Adipocyte (in vitro differentiated cells): ENCODE data around the gene ACTL9.

Experiments used
- DNase-seq: peaks from one replicate; pipeline ENCODE4 v3.0.0-alpha.2; 2015; ENCODE audit warnings: low read depth
- H3K27me3 ChIP-seq: replicated peaks from 2 replicates; pipeline ENCODE4 v1.7.0; 2013; ENCODE audit warnings: mild to moderate bottlenecking, low read length, moderate library complexity; ENCODE audit not compliant: control insufficient read depth, insufficient read depth
- H3K36me3 ChIP-seq: 2 replicates; pipeline ENCODE4 v1.7.0; 2013; ENCODE audit warnings: low read length, mild to moderate bottlenecking, moderate library complexity; ENCODE audit not compliant: control insufficient read depth, insufficient read depth, severe bottlenecking
- H3K4me1 ChIP-seq: 2 replicates; pipeline ENCODE4 v1.7.0; 2013; ENCODE audit warnings: mild to moderate bottlenecking, low read length, moderate library complexity; ENCODE audit not compliant: control insufficient read depth, insufficient read depth
- H3K4me3 ChIP-seq: 2 replicates; pipeline ENCODE4 v1.7.0; 2013; ENCODE audit warnings: mild to moderate bottlenecking, low read length, moderate library complexity
- H3K9ac ChIP-seq: 2 replicates; pipeline ENCODE4 v1.7.0; 2013; ENCODE audit warnings: mild to moderate bottlenecking, low read length, moderate library complexity
- H3K9me3 ChIP-seq: 2 replicates; pipeline ENCODE4 v1.7.0; 2013; ENCODE audit warnings: mild to moderate bottlenecking, low read length, moderate library complexity; ENCODE audit not compliant: control insufficient read depth

Gene ACTL9

GRCh38 chr19:8703223-8703622, 4.6 kb upstream of the ACTL9 start:
- no peak for DNase-seq
- H3K9me3 ChIP-seq = no peaks in the 10 kb centered on the region
- peaks cover 4% of the 10 kb centered on the region for H3K27me3 ChIP-seq
- H3K4me1 ChIP-seq = no peaks in the 10 kb centered on the region
- no peak overlapping the region for H3K9ac ChIP-seq
- no peaks in the 10 kb centered on the region for H3K36me3 ChIP-seq
- no peak overlapping the region for H3K4me3 ChIP-seq

DNA sequence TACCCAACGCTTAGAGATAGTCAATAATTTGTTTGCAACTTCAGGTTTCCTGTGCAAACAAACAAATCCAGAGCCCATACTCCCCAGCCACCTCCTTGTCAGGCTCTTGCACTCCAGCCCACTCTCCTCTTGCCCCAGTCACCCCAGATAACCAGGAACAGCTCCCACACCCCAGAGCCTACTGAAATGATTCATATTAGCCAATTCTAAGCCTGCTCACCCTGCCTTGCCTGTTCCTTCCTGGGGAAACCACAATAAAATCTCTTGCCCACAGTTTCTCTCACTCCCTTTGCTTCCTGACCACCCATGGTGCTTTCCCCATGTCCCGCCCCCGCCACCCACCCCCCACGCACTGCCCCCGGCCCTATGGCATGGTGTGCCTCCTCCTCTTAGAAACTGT, 3.8 kb upstream of the ACTL9 start:
- Histone ChIP-seq H3K36me3 (no peaks in the 10 kb centered on the region), H3K27me3 (peaks cover 4% of the 10 kb centered on the region), H3K4me1 (no peaks in the 10 kb centered on the region), H3K9ac (no peak overlapping the region), H3K9me3 (no peaks in the 10 kb centered on the region), H3K4me3 (no peak overlapping the region)
- no peak for DNase-seq

GRCh38 chr19:8700956-8701355, 2.4 kb upstream of the ACTL9 start:
- Histone ChIP-seq H3K36me3 (no peaks in the 10 kb centered on the region), H3K27me3 (peaks cover 4% of the 10 kb centered on the region), H3K4me3 (no peak overlapping the region), H3K9ac (no peak overlapping the region), H3K9me3 (no peaks in the 10 kb centered on the region), H3K4me1 (no peaks in the 10 kb centered on the region)
- DNase-seq = no peak

DNA sequence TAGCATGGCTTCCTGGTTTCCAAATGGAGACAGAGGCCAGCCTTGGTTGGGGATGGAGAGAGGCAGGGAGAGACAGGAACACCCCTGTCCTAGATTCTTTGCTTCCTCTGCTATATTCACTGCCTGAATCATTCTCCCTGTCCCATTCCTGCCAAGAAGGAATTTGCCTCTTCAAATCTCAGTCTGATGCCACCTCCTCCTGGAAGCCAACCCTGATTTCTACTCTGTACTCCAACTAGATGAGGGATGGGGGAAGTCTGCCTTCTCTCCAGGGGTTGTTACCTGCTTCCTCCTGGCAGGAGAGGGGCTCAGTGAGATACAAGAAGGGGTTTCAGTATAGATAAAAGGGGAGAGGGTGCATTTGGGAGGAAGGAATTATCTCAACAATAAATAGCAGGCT, 1.3 kb upstream of the ACTL9 start:
- Histone ChIP-seq H3K36me3 (no peaks in the 10 kb centered on the region), H3K9ac (no peak overlapping the region), H3K27me3 (peaks cover 11% of the 10 kb centered on the region), H3K4me1 (no peaks in the 10 kb centered on the region), H3K4me3 (no peak overlapping the region), H3K9me3 (no peaks in the 10 kb centered on the region)
- no peak for DNase-seq

- DNase-seq = no peak
- Histone ChIP-seq H3K9me3 (no peaks in the 10 kb centered on the region), H3K4me1 (no peaks in the 10 kb centered on the region), H3K36me3 (no peaks in the 10 kb centered on the region), H3K9ac (no peak overlapping the region), H3K27me3 (peaks cover 11% of the 10 kb centered on the region), H3K4me3 (no peak overlapping the region)
These were observed 743 bp downstream of the ACTL9 start for GRCh38 chr19:8697671-8698432.

DNA sequence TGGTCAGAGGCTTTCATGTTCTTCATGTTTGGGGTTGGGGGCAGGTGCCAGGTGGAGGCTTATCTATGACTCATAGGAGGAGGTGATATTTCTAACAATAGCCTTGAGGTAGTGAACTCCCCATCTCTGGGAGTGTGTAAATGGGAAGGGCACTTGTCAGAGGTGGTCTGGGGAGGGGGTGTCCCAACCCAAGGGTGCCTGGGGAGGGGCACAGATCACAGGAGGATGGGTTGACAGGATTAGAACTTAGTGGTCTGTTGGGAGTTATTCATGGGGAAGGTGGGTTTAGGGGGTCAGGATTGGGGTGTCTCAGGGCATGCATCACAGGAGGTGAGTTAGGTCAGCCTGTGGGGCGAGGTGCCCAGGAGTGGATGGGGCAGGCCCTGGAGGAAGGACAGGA, 1.6 kb downstream of the ACTL9 start:
- peaks cover 19% of the 10 kb centered on the region for H3K27me3 ChIP-seq
- no peak overlapping the region for H3K4me3 ChIP-seq
- no peaks in the 10 kb centered on the region for H3K36me3 ChIP-seq
- no peak for DNase-seq
- H3K9ac ChIP-seq = no peak overlapping the region
- H3K4me1 ChIP-seq = no peaks in the 10 kb centered on the region
- no peaks in the 10 kb centered on the region for H3K9me3 ChIP-seq

DNA sequence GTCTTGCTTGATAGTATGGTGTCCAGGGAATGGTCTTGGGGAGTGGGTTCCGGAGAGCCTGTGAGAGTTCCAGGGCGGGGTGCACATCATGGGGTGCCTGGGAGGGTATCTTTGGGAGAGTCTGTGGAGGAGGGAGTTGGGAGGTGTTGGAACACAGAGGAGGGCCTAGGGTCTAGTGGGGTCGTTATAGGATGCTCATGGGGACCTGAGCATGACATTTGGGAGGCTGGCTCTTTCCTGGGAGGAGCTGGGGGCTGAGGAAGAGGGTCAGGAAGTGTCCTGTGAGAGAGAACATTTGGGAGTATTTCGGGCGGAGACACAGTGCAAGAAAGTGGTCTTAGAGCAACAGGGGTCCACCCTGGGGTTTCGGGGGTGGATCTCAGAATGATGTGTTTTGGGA, 2.7 kb downstream of the ACTL9 start:
- Histone ChIP-seq H3K36me3 (no peaks in the 10 kb centered on the region), H3K9me3 (no peaks in the 10 kb centered on the region), H3K4me1 (no peaks in the 10 kb centered on the region), H3K9ac (no peak overlapping the region), H3K4me3 (no peak overlapping the region), H3K27me3 (peaks cover 23% of the 10 kb centered on the region)
- no peak for DNase-seq

- DNase-seq = no peak
- peaks cover 25% of the 10 kb centered on the region for H3K27me3 ChIP-seq
- no peaks in the 10 kb centered on the region for H3K36me3 ChIP-seq
- H3K4me1 ChIP-seq = no peaks in the 10 kb centered on the region
- no peak overlapping the region for H3K9ac ChIP-seq
- H3K4me3 ChIP-seq = no peak overlapping the region
- no peaks in the 10 kb centered on the region for H3K9me3 ChIP-seq
These were observed 3.1 kb downstream of the ACTL9 start for GRCh38 chr19:8695501-8695900.

GRCh38 chr19:8690753-8691539, 7.6 kb downstream of the ACTL9 start:
- Histone ChIP-seq H3K4me3 (no peak overlapping the region), H3K36me3 (no peaks in the 10 kb centered on the region), H3K4me1 (no peaks in the 10 kb centered on the region), H3K9me3 (no peaks in the 10 kb centered on the region), H3K9ac (no peak overlapping the region), H3K27me3 (peaks cover 24% of the 10 kb centered on the region)
- no peak for DNase-seq

GRCh38 chr19:8688930-8689329, 9.7 kb downstream of the ACTL9 start:
- Histone ChIP-seq H3K9ac (no peak overlapping the region), H3K9me3 (no peaks in the 10 kb centered on the region), H3K36me3 (no peaks in the 10 kb centered on the region), H3K4me1 (no peaks in the 10 kb centered on the region), H3K4me3 (no peak overlapping the region), H3K27me3 (peaks cover 18% of the 10 kb centered on the region)
- no peak for DNase-seq

DNA sequence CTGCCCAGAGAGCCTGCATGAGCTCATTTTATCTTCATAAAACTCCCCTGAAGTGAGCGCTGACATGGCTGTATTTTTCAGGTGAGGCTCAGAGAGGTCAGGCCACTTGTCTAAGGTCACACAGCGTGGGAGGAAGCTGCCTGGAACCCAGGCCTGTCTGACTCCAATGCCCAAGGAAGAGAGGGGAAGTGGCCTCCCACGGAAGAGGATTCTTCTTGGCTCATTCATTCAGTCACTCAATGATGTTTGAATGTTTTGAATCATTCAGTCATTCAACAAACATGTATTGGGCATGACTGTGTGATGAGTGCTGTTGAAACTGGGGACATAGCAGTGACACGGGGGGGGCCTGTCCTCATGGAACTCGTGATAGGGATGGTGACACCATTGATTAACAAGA, 12.0 kb downstream of the ACTL9 start:
- H3K36me3 ChIP-seq = no peaks in the 10 kb centered on the region
- H3K9ac ChIP-seq = no peak overlapping the region
- no peaks in the 10 kb centered on the region for H3K4me1 ChIP-seq
- H3K4me3 ChIP-seq = no peak overlapping the region
- H3K9me3 ChIP-seq = peaks cover under 1% of the 10 kb centered on the region
- no peak for DNase-seq
- peaks cover 6% of the 10 kb centered on the region for H3K27me3 ChIP-seq
